HepG2 (cell line): ENCODE data around the gene HK2. TPM values are rescaled to one million over a fixed set of nuclear protein-coding genes. Genes with fewer than 3 reads are reported as not detected.

Experiments used
- CHD2 ChIP-seq: IDR thresholded peaks from 2 replicates; pipeline ENCODE4 v1.6.1; 2011; ENCODE audit warnings: low read depth, low read length, improper control_type of control experiment
- ETV5 ChIP-seq: IDR thresholded peaks from 2 replicates; pipeline ENCODE4 v1.6.1; 2018; ENCODE audit warnings: missing biosample characterization, missing genetic modification reagents, inconsistent platforms, borderline replicate concordance
- KLF15 ChIP-seq: sonication (generic); formaldehyde crosslinking; IDR thresholded peaks from 2 replicates; pipeline ENCODE4 v1.8.1; 2023; ENCODE audit warnings: borderline replicate concordance, mild to moderate bottlenecking, inconsistent platforms, missing genetic modification reagents, mixed read lengths
- LCORL ChIP-seq, 2 experiments: fragments of 450-650 bp in 1 of 2; sonication (generic) in 1 of 2; formaldehyde crosslinking in 1 of 2; IDR thresholded peaks; 2 replicates each; pipeline versions ENCODE4 v1.5.0 to v1.6.1; 2017 to 2020; ENCODE audit warnings: antibody characterized with exemption in 1 of 2, missing genetic modification reagents in 1 of 2
- MAFK ChIP-seq, 2 experiments: IDR thresholded peaks in 1 of 2; conservative IDR thresholded peaks in 1 of 2; 2 replicates each; pipeline ENCODE4 v1.6.1; 2011; ENCODE audit warnings: improper control_type of control experiment in 2 of 2, low read length in 2 of 2
- NFKB2 ChIP-seq: sonication (generic); formaldehyde crosslinking; IDR thresholded peaks from 2 replicates; pipeline ENCODE4 v1.4.0; 2020; ENCODE audit warnings: missing genetic modification reagents, borderline replicate concordance
- RFX3 ChIP-seq: IDR thresholded peaks from 2 replicates; pipeline ENCODE4 v1.6.1; 2016; ENCODE audit warnings: missing biosample characterization, missing genetic modification reagents
- SUZ12 ChIP-seq: fragments of 150-350 bp; IDR thresholded peaks from 2 replicates; pipeline ENCODE4 v1.6.1; 2014; ENCODE audit warnings: low read depth, low read length
- ZBTB8A ChIP-seq: sonication (generic); formaldehyde crosslinking; IDR thresholded peaks from 2 replicates; pipeline ENCODE4 v1.4.0; 2020; ENCODE audit warnings: mild to moderate bottlenecking, low read depth, missing genetic modification reagents, borderline replicate concordance
- ZFP1 ChIP-seq: IDR thresholded peaks from 2 replicates; pipeline ENCODE4 v1.6.1; 2016
- ZNF331 ChIP-seq: sonication (generic); formaldehyde crosslinking; IDR thresholded peaks from 2 replicates; pipeline ENCODE4 v1.4.0; 2020; ENCODE audit warnings: missing genetic modification reagents
- ZNF484 ChIP-seq: sonication (generic); formaldehyde crosslinking; IDR thresholded peaks from 2 replicates; pipeline ENCODE4 v1.5.1; 2020; ENCODE audit warnings: mild to moderate bottlenecking, low read depth, missing genetic modification reagents, borderline replicate concordance
- ZNF615 ChIP-seq: sonication (generic); formaldehyde crosslinking; IDR thresholded peaks from 2 replicates; pipeline ENCODE4 v1.5.0; 2020; ENCODE audit warnings: mild to moderate bottlenecking, missing genetic modification reagents, borderline replicate concordance
- polyA plus RNA-seq, 8 experiments: library from polyadenylated mRNA; depleted of rRNA in 3 of 8; stranded (reverse) in 7 of 8; unstranded in 1 of 8; fragments of >200 nt; fragmentation: Illumina TruSeq in 4 of 8; extraction: Trizol in 4 of 8; gene quantifications; 2 replicates each; pipeline versions ENCODE4 v1.2.1 to v1.2.3, GENCODE V29; 2011 to 2016; ENCODE audit warnings: low read depth in 4 of 8, missing spikeins in 1 of 8, mixed read lengths in 1 of 8; ENCODE audit not compliant: insufficient read depth in 1 of 8
- total RNA-seq, 5 experiments: library from RNA; depleted of rRNA; stranded (reverse); fragments of >200 nt; fragmentation: Illumina TruSeq; extraction: Trizol; gene quantifications; 2 replicates each; pipeline ENCODE4 v1.2.3, GENCODE V29; 2016; ENCODE audit warnings: low read depth in 1 of 5
- TF ChIP-seq, protein P1 (sequence below): sonication (generic); formaldehyde crosslinking; IDR thresholded peaks from 2 replicates; pipeline ENCODE4 v1.8.1; 2023; ENCODE audit warnings: mild to moderate bottlenecking, inconsistent platforms, moderate library complexity, missing genetic modification reagents, borderline replicate concordance
- TF ChIP-seq, protein P2 (sequence below): sonication (generic); formaldehyde crosslinking; IDR thresholded peaks from 2 replicates; pipeline ENCODE4 v1.5.1; 2020; ENCODE audit warnings: missing genetic modification reagents, mild to moderate bottlenecking, borderline replicate concordance
- TF ChIP-seq, protein P3 (sequence below), 2 experiments: IDR thresholded peaks; 2 replicates each; pipeline ENCODE4 v1.6.1; 2011 to 2012; ENCODE audit warnings: low read length in 2 of 2, borderline replicate concordance in 1 of 2, low read depth in 1 of 2, mild to moderate bottlenecking in 1 of 2, moderate library complexity in 1 of 2
- TF ChIP-seq, protein P4 (sequence below): sonication (generic); formaldehyde crosslinking; IDR thresholded peaks from 2 replicates; pipeline ENCODE4 v1.5.0; 2020; ENCODE audit warnings: missing genetic modification reagents
- TF ChIP-seq, protein P5 (sequence below): sonication (generic); formaldehyde crosslinking; IDR thresholded peaks from 2 replicates; pipeline ENCODE4 v1.5.0; 2020; ENCODE audit warnings: missing genetic modification reagents, mild to moderate bottlenecking, borderline replicate concordance

Gene HK2
- total and polyA plus RNA-seq, 2 of the 13 experiments (the other 11 are each of a cell fraction or from before 2014, with no cell fraction given): 13.2 to 101 TPM

DNA sequence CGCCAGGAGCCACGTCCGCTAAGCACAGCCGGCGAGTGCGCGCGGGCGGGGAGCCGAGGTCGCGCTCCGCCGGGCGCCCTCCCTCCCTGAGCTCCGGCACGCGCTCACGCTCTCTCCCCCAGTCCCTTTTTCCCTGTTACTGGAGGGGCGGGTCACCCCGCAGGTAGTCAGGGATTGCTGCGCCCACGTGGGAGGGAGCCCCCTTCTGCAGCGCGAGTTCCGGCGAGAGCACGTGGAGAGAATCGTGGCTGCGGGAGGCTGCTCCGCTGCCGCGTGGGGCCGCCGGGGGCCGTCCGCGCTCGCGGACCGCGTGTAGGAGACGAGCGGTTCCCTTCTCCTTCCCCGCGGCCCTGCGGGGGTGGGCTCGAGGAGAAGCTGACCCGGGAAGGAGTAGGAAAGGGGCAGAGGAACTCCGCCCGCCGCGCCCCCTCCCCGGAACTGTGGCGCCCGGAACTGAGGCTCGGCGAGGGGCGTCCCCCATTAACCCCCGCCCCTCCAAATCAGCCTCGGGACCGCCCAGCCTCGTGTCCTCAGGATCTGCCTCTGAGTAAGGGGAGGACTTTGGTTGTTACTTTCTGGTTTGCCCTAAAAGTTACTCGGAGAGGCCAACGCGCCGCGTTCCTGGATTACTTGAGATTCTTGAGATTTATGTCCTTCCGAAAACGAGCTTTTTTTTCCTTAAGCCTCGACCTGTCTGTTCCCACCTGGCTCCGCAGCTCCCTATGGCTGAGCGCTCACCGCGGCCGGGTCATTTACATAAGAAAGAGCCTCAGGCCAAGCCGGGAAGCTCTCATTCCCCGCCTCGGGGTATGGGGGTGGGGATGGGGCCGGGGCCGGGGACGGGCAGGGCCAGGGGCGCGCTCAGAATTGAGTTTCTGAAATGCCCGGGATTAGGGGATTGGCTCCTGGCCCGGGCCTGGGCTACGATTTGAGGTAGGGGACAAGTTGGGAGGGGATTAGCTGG is 1.1 kb downstream of the HK2 start (continued):
- TF ChIP-seq, protein P1, sequence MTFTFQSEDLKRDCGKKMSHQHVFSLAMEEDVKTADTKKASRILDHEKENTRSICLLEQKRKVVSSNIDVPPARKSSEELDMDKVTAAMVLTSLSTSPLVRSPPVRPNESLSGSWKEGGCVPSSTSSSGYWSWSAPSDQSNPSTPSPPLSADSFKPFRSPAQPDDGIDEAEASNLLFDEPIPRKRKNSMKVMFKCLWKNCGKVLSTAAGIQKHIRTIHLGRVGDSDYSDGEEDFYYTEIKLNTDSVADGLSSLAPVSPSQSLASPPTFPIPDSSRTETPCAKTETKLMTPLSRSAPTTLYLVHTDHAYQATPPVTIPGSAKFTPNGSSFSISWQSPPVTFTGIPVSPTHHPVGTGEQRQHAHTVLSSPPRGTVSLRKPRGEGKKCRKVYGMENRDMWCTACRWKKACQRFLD (CRISPR knock-in tag): no peak
- peak; percentile 78 for TF ChIP-seq ETV5 (CRISPR knock-in tag)
- 0 out of 2 replicates have a peak, but pooled peaks have one; percentile 53 for TF ChIP-seq NFKB2
- peak; percentile 63; the same call in 1 of the 2 replicates for TF ChIP-seq ZNF484
- TF ChIP-seq ZBTB8A: peak; percentile 28; the same call in 1 of the 2 replicates
- TF ChIP-seq, protein P2, sequence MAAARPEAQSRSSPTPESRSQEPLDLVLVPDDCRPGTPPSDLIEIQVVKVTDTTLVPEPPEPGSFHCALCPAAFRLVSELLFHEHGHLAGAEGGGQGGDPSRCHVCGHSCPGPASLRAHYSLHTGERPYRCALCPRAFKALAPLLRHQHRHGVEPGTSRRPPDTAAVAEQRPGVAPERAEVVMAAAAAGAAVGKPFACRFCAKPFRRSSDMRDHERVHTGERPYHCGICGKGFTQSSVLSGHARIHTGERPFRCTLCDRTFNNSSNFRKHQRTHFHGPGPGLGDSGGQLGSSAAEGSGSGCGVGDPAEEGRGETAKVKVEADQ (CRISPR knock-in tag): peak; percentile 67; the same call in 1 of the 2 replicates
- TF ChIP-seq CHD2: no peak
- no peak for TF ChIP-seq SUZ12
- TF ChIP-seq KLF15: 0 out of 2 replicates have a peak, but pooled peaks have one; percentile 67
- TF ChIP-seq, protein P3, sequence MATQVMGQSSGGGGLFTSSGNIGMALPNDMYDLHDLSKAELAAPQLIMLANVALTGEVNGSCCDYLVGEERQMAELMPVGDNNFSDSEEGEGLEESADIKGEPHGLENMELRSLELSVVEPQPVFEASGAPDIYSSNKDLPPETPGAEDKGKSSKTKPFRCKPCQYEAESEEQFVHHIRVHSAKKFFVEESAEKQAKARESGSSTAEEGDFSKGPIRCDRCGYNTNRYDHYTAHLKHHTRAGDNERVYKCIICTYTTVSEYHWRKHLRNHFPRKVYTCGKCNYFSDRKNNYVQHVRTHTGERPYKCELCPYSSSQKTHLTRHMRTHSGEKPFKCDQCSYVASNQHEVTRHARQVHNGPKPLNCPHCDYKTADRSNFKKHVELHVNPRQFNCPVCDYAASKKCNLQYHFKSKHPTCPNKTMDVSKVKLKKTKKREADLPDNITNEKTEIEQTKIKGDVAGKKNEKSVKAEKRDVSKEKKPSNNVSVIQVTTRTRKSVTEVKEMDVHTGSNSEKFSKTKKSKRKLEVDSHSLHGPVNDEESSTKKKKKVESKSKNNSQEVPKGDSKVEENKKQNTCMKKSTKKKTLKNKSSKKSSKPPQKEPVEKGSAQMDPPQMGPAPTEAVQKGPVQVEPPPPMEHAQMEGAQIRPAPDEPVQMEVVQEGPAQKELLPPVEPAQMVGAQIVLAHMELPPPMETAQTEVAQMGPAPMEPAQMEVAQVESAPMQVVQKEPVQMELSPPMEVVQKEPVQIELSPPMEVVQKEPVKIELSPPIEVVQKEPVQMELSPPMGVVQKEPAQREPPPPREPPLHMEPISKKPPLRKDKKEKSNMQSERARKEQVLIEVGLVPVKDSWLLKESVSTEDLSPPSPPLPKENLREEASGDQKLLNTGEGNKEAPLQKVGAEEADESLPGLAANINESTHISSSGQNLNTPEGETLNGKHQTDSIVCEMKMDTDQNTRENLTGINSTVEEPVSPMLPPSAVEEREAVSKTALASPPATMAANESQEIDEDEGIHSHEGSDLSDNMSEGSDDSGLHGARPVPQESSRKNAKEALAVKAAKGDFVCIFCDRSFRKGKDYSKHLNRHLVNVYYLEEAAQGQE (IDR thresholded peaks at IDR 0.05; ENCODE audit: borderline replicate concordance in 1 of 2, low read depth in 1 of 2, low read length in 2 of 2): no peak
- TF ChIP-seq, protein P4, sequence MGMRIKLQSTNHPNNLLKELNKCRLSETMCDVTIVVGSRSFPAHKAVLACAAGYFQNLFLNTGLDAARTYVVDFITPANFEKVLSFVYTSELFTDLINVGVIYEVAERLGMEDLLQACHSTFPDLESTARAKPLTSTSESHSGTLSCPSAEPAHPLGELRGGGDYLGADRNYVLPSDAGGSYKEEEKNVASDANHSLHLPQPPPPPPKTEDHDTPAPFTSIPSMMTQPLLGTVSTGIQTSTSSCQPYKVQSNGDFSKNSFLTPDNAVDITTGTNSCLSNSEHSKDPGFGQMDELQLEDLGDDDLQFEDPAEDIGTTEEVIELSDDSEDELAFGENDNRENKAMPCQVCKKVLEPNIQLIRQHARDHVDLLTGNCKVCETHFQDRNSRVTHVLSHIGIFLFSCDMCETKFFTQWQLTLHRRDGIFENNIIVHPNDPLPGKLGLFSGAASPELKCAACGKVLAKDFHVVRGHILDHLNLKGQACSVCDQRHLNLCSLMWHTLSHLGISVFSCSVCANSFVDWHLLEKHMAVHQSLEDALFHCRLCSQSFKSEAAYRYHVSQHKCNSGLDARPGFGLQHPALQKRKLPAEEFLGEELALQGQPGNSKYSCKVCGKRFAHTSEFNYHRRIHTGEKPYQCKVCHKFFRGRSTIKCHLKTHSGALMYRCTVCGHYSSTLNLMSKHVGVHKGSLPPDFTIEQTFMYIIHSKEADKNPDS (CRISPR knock-in tag): peak; percentile 92
- no peak for TF ChIP-seq ZNF331 (CRISPR knock-in tag)
- TF ChIP-seq, protein P5, sequence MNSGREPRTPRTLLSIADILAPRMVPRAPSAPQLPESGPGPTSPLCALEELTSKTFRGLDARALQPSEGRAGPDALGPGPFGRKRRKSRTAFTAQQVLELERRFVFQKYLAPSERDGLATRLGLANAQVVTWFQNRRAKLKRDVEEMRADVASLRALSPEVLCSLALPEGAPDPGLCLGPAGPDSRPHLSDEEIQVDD (CRISPR knock-in tag): 0 out of 2 replicates have a peak, but pooled peaks have one; percentile 13
- no peak for TF ChIP-seq RFX3 (CRISPR knock-in tag)
- TF ChIP-seq ZNF615: no peak
- no peak for TF ChIP-seq MAFK (conservative IDR thresholded peaks at IDR 0.05 in 1 of 2, IDR thresholded peaks at IDR 0.05 in 1 of 2; ENCODE audit: low read length in 2 of 2)
- no peak for TF ChIP-seq LCORL (IDR thresholded peaks at IDR 0.05)
- no peak for TF ChIP-seq LCORL (CRISPR knock-in tag; IDR thresholded peaks at IDR 0.05)
- no peak for TF ChIP-seq ZFP1 (CRISPR knock-in tag)
